Measurements from ENCODE around the gene CCDC187.

- TF ChIP-seq, protein P1, sequence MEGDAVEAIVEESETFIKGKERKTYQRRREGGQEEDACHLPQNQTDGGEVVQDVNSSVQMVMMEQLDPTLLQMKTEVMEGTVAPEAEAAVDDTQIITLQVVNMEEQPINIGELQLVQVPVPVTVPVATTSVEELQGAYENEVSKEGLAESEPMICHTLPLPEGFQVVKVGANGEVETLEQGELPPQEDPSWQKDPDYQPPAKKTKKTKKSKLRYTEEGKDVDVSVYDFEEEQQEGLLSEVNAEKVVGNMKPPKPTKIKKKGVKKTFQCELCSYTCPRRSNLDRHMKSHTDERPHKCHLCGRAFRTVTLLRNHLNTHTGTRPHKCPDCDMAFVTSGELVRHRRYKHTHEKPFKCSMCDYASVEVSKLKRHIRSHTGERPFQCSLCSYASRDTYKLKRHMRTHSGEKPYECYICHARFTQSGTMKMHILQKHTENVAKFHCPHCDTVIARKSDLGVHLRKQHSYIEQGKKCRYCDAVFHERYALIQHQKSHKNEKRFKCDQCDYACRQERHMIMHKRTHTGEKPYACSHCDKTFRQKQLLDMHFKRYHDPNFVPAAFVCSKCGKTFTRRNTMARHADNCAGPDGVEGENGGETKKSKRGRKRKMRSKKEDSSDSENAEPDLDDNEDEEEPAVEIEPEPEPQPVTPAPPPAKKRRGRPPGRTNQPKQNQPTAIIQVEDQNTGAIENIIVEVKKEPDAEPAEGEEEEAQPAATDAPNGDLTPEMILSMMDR (IDR thresholded peaks at IDR 0.05; ENCODE audit: borderline replicate concordance, extremely low read depth, low read length, poor library complexity, severe bottlenecking): no peak
- TF ChIP-seq EZH2 (IDR thresholded peaks at IDR 0.05; ENCODE audit: borderline replicate concordance, low read depth, low read length, severe bottlenecking): no peak
Observed at GRCh38 chr9:136302527-136302926, 1.4 kb downstream of the CCDC187 start.
